ENCODE measurements around the gene CHM. TPM values are rescaled to one million over a fixed set of nuclear protein-coding genes. Genes with fewer than 3 reads are reported as not detected.

Gene CHM
- total RNA-seq, 2 donors from 2014 or later: 8.7 to 13.0 TPM

DNA sequence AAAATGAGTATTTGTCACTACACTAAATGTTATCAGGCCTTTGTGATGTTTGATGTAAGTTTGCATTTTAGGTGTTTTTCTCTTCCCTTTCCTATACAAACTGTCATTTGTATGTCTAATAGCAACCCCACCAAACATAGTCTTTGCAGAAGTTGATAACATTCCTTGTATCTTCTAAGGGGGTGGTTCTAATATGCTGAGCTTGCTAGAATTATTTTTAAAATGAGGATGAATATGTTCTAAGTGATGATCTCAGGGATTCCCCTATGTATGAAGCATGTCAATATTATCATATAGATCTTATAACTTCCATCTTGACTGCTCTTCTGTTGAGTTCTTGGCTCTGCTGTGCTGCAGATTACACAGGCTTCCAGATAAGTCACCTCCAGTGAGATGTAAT lies 3.1 kb downstream of the CHM start:
- no peaks in the 10 kb centered on the region for H3K36me3 ChIP-seq
- no peak for DNase-seq (ENCODE audit: low spot score)
- H3K9me3 ChIP-seq: no peaks in the 10 kb centered on the region
- TF ChIP-seq, protein P1, sequence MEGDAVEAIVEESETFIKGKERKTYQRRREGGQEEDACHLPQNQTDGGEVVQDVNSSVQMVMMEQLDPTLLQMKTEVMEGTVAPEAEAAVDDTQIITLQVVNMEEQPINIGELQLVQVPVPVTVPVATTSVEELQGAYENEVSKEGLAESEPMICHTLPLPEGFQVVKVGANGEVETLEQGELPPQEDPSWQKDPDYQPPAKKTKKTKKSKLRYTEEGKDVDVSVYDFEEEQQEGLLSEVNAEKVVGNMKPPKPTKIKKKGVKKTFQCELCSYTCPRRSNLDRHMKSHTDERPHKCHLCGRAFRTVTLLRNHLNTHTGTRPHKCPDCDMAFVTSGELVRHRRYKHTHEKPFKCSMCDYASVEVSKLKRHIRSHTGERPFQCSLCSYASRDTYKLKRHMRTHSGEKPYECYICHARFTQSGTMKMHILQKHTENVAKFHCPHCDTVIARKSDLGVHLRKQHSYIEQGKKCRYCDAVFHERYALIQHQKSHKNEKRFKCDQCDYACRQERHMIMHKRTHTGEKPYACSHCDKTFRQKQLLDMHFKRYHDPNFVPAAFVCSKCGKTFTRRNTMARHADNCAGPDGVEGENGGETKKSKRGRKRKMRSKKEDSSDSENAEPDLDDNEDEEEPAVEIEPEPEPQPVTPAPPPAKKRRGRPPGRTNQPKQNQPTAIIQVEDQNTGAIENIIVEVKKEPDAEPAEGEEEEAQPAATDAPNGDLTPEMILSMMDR (IDR thresholded peaks at IDR 0.05): no peak
- no peaks in the 10 kb centered on the region for H3K27me3 ChIP-seq
- H3K4me1 ChIP-seq: peaks cover 0 to 8% of the 10 kb centered on the region in 2 donors
- no peak overlapping the region for H3K27ac ChIP-seq
- H3K4me3 ChIP-seq: no peak overlapping the region

DNA sequence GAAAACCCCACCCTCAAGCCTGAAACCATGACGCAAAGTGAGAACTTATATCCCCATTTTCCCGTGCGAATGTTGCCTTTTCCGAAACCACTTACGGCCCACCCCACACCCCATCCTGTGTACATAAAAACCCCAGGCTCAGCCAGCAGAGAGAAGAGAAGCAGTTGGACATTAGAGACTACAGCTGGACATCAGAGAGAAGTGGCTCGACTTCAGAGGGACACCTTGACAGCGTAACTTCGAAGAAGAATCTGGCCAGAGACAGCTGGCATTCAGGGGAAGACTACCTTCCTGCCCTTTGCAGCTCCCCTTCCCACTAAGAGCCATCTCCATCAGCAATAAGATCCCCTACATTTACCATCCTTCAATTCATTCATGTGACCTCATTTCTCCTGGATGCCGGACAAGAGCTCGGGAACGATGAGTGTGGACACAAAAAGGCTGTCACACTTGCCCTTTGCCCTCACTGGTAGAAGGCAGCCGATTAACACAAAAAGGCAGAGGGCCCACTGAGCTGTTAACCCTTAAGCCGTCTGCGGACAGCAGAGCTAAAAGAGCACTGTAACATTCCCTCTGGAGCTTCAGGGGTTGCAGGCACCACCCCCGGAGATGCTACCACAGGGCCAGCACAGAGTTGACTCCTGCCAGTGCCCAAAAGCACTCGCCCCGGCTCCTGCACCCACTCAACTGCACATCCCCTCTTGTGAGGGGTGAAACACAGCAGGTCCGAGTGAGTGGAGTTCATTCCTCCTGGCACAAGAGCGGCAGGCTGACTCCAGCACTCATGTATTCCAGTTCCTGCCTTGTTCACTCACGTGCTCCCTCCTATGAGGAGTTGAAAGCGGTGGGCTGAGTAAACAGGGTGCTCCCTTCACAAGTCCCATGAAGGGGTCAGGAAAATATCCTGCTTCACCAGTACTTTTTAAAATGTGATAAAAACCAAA lies 7.5 kb downstream of the CHM start:
- no peak for DNase-seq (ENCODE audit: low spot score)
- Histone ChIP-seq H3K27ac (no peak overlapping the region), H3K27me3 (no peaks in the 10 kb centered on the region), H3K36me3 (no peaks in the 10 kb centered on the region), H3K9me3 (no peaks in the 10 kb centered on the region), H3K4me1 (no peaks in the 10 kb centered on the region), H3K4me3 (no peak overlapping the region)
- TF ChIP-seq, protein P1 (IDR thresholded peaks at IDR 0.05): no peak

DNA sequence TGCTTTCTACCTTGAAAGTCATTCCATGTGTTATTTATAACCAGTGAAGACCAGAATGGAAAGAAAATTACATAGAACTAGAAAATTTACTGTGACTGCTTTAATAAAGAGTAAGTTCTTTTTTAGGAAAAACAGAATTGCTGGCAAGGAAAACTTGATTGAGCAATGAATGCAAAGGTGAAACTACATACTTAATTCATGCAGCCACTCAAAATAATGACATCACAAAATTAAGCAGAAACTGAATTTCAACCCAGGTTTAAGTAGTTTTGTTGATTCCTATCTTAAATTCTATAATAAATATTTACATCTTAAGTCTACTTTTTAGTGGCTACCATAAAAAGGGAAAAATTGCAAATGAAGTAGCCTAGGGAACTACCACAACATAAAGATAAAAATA lies 14.0 kb downstream of the CHM start:
- no peak overlapping the region for H3K4me3 ChIP-seq
- H3K36me3 ChIP-seq: no peaks in the 10 kb centered on the region
- TF ChIP-seq, protein P1 (IDR thresholded peaks at IDR 0.05): no peak
- no peaks in the 10 kb centered on the region for H3K27me3 ChIP-seq
- H3K4me1 ChIP-seq: peaks cover 0 to 5% of the 10 kb centered on the region in 2 donors
- DNase-seq (ENCODE audit: low spot score): no peak
- H3K27ac ChIP-seq: no peak overlapping the region
- no peaks in the 10 kb centered on the region for H3K9me3 ChIP-seq

DNA sequence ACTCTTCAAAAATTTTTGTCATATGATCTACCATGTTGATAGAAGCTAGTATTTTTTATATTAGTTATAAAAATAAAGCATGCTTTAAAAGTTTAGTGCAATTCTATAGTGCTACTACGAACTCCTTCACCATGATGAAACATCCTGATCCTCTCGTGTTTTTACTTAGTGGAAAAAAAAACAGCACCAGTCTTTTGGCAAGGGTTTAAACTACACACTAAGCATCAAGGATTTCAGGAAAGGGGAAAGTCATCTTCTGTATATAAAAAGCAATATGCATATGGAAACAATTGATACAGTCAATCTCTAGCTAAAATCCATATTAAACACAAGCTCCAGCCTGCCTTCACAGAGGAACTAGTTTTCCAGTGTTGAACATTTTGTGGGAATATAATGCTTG lies 18.7 kb downstream of the CHM start:
- TF ChIP-seq, protein P1 (IDR thresholded peaks at IDR 0.05): no peak
- no peaks in the 10 kb centered on the region for H3K27me3 ChIP-seq
- H3K4me1 ChIP-seq: peaks cover 0 to 5% of the 10 kb centered on the region in 2 donors
- H3K27ac ChIP-seq: no peak overlapping the region
- no peaks in the 10 kb centered on the region for H3K36me3 ChIP-seq
- DNase-seq (ENCODE audit: low spot score): no peak
- H3K4me3 ChIP-seq: no peak overlapping the region
- H3K9me3 ChIP-seq: no peaks in the 10 kb centered on the region

DNA sequence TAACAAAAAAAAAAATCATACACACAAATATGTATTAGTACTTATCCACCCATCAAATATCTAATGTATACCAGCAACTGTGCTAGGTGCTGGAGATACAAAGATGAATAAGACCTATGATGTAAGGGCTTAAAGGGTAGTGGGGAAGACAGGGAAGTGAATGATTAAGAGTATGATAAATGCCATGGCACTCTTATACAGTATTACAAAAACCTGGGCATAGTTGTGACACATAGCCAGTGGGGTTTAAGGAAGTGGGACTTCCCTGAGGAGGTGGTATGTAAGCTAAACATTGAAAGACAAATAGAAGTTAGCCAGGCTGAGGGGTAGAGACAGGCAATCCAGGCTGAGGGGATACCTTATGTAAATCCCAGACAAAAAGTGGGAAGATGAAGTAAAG lies 23.5 kb downstream of the CHM start:
- TF ChIP-seq, protein P1 (IDR thresholded peaks at IDR 0.05): no peak
- H3K27me3 ChIP-seq: no peaks in the 10 kb centered on the region
- no peak for DNase-seq (ENCODE audit: low spot score)
- H3K4me1 ChIP-seq: no peaks in the 10 kb centered on the region
- no peaks in the 10 kb centered on the region for H3K9me3 ChIP-seq
- no peak overlapping the region for H3K27ac ChIP-seq
- no peaks in the 10 kb centered on the region for H3K36me3 ChIP-seq
- H3K4me3 ChIP-seq: no peak overlapping the region

All from right atrium auricular region (tissue), 2 donors.